Spleen (tissue), 7 donors: ENCODE data around the gene NPSR1.

ENCODE experiments used
- POLR2A ChIP-seq, 3 donors: fragments of 450-650 bp; IDR thresholded peaks; one replicate each; pipeline ENCODE4 v1.5.1; 2017; ENCODE audit warnings: antibody characterized with exemption in 3 of 3, mild to moderate bottlenecking in 1 of 3
- TF ChIP-seq, protein P1 (sequence below), 11 experiments: fragments of 200-600 bp in 7 of 11; fragments of 450-650 bp in 4 of 11; sonication (generic) in 4 of 11; IDR thresholded peaks in 8 of 11; conservative IDR thresholded peaks in 3 of 11; 1 replicate in 7 of 11; 2 replicates in 4 of 11; pipeline versions ENCODE4 v1.4.0 to v1.8.0; 2016 to 2021; ENCODE audit warnings: antibody characterized with exemption in 11 of 11, inconsistent platforms in 4 of 11, mild to moderate bottlenecking in 1 of 11
- donor health status: DM: no; HTN: no; CAD: no; lungs with moderate emphysema.
- donor health status: DM: no; HTN: no; CAD: no.
- donor health status: DM: no; HTN: no; CAD: no.

GRCh38 chr7:34850681-34851080 is 192.7 kb downstream of the NPSR1 start:
- TF ChIP-seq POLR2A (IDR thresholded peaks at IDR 0.05), result no peak
- TF ChIP-seq, protein P1, sequence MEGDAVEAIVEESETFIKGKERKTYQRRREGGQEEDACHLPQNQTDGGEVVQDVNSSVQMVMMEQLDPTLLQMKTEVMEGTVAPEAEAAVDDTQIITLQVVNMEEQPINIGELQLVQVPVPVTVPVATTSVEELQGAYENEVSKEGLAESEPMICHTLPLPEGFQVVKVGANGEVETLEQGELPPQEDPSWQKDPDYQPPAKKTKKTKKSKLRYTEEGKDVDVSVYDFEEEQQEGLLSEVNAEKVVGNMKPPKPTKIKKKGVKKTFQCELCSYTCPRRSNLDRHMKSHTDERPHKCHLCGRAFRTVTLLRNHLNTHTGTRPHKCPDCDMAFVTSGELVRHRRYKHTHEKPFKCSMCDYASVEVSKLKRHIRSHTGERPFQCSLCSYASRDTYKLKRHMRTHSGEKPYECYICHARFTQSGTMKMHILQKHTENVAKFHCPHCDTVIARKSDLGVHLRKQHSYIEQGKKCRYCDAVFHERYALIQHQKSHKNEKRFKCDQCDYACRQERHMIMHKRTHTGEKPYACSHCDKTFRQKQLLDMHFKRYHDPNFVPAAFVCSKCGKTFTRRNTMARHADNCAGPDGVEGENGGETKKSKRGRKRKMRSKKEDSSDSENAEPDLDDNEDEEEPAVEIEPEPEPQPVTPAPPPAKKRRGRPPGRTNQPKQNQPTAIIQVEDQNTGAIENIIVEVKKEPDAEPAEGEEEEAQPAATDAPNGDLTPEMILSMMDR (IDR thresholded peaks at IDR 0.05 in 8 of 11, conservative IDR thresholded peaks at IDR 0.05 in 3 of 11), result no peak
